Keratinocyte (primary cell): ENCODE results near the gene ERFE. TPM values are rescaled to one million over a fixed set of nuclear protein-coding genes. Genes with fewer than 3 reads are reported as not detected.

Source experiments
- DNase-seq: peaks from one replicate; pipeline ENCODE4 v3.0.0-alpha.2; 2011; ENCODE audit warnings: low read depth, missing footprints, low spot score
- FAIRE-seq: peaks from 2 replicates; lab custom pipeline; 2011; peaks lifted over from hg19 to GRCh38; lab: Jason Lieb, UNC
- H2AFZ ChIP-seq: 2 replicates; pipeline ENCODE4 v1.6.0; 2012; ENCODE audit warnings: low read length, control low read depth, inconsistent platforms; ENCODE audit not compliant: control insufficient read depth
- H3K27ac ChIP-seq: 2 replicates; pipeline ENCODE4 v1.5.1; 2011; ENCODE audit warnings: low read length; ENCODE audit not compliant: control insufficient read depth, insufficient read depth
- H3K27me3 ChIP-seq: 3 replicates; pipeline ENCODE4 v1.6.0; 2011; ENCODE audit warnings: low read length; ENCODE audit not compliant: control insufficient read depth, insufficient read depth; ENCODE audit errors: extremely low read depth
- H3K36me3 ChIP-seq, 2 experiments: 2 replicates in 1 of 2; 3 replicates in 1 of 2; pipeline ENCODE4 v1.5.1; 2011; ENCODE audit warnings: low read length in 2 of 2, mild to moderate bottlenecking in 1 of 2; ENCODE audit not compliant: control insufficient read depth in 2 of 2, insufficient read depth in 2 of 2; ENCODE audit errors: extremely low read depth in 1 of 2
- H3K4me1 ChIP-seq: 3 replicates; pipeline ENCODE4 v1.5.1; 2011; ENCODE audit warnings: low read length; ENCODE audit not compliant: control insufficient read depth, insufficient read depth; ENCODE audit errors: extremely low read depth
- H3K4me2 ChIP-seq: 3 replicates; pipeline ENCODE4 v1.6.0; 2011; ENCODE audit warnings: low read depth, low read length; ENCODE audit not compliant: control insufficient read depth, insufficient read depth; ENCODE audit errors: extremely low read depth
- H3K4me3 ChIP-seq, 3 experiments: fragments of 200-600 bp in 1 of 3; sonication (generic) in 1 of 3; 2 replicates in 2 of 3; 3 replicates in 1 of 3; pipeline ENCODE4 v1.5.1; 2011 to 2016; ENCODE audit warnings: low read length in 3 of 3, mild to moderate bottlenecking in 3 of 3, control low read depth in 2 of 3, inconsistent platforms in 1 of 3, low read depth in 1 of 3, mixed read lengths in 1 of 3, mixed run types in 1 of 3, moderate library complexity in 1 of 3; ENCODE audit not compliant: control insufficient read depth in 2 of 3, insufficient read depth in 2 of 3; ENCODE audit errors: extremely low read depth in 1 of 3
- H3K79me2 ChIP-seq: 2 replicates; pipeline ENCODE4 v1.6.0; 2012; ENCODE audit warnings: low read length; ENCODE audit not compliant: control insufficient read depth, insufficient read depth
- H3K9ac ChIP-seq: 3 replicates; pipeline ENCODE4 v1.6.0; 2011; ENCODE audit warnings: low read length; ENCODE audit not compliant: control insufficient read depth, insufficient read depth; ENCODE audit errors: extremely low read depth
- H3K9me1 ChIP-seq: 3 replicates; pipeline ENCODE4 v1.6.0; 2011; ENCODE audit warnings: low read length; ENCODE audit not compliant: control insufficient read depth, insufficient read depth; ENCODE audit errors: extremely low read depth
- H3K9me3 ChIP-seq: 2 replicates; pipeline ENCODE4 v1.5.1; 2012; ENCODE audit warnings: low read depth, low read length; ENCODE audit not compliant: control insufficient read depth
- H4K20me1 ChIP-seq: 3 replicates; pipeline ENCODE4 v1.6.0; 2011; ENCODE audit warnings: low read length; ENCODE audit not compliant: control insufficient read depth, insufficient read depth; ENCODE audit errors: extremely low read depth
- EZH2 ChIP-seq: IDR thresholded peaks from one replicate; pipeline ENCODE4 v1.6.1; 2012; ENCODE audit warnings: inconsistent platforms, mild to moderate bottlenecking, low read length, moderate library complexity
- dilution Hi-C: fragments of 300-500 bp; cut with MboI; formaldehyde crosslinking; loops from one replicate; pipeline ENCODE4 v1.7.0; 2020; ENCODE audit warnings: low sequenced_read_pairs; ENCODE audit not compliant: extremely low pct_ligation_motif_present
- polyA plus RNA-seq, 5 experiments: library from polyadenylated mRNA; depleted of rRNA in 3 of 5; stranded (reverse) in 3 of 5; stranded (forward) in 1 of 5; unstranded in 1 of 5; fragments of >200 nt; gene quantifications; 1 replicate in 1 of 5; 2 replicates in 3 of 5; 3 replicates in 1 of 5; pipeline versions ENCODE4 v1.2.1 to v1.2.3, GENCODE V29; 2011 to 2012; ENCODE audit warnings: missing spikeins in 2 of 5, low read depth in 1 of 5, low replicate concordance in 1 of 5
- TF ChIP-seq, protein P1 (sequence below), 3 experiments: IDR thresholded peaks in 1 of 3; conservative IDR thresholded peaks in 1 of 3; optimal IDR thresholded peaks in 1 of 3; 2 replicates in 2 of 3; 3 replicates in 1 of 3; pipeline versions ENCODE3 to v1.5.1; 2011; ENCODE audit warnings: low read length in 3 of 3, mild to moderate bottlenecking in 3 of 3, moderate library complexity in 2 of 3, control low read depth in 1 of 3, inconsistent platforms in 1 of 3; ENCODE audit not compliant: insufficient read depth in 2 of 3; ENCODE audit errors: extremely low read depth in 1 of 3

The ERFE gene
- polyA plus RNA-seq, 1 donor (not counting 4 experiments of a cell fraction or from before 2014, with no cell fraction given) = 0.14 TPM

DNA sequence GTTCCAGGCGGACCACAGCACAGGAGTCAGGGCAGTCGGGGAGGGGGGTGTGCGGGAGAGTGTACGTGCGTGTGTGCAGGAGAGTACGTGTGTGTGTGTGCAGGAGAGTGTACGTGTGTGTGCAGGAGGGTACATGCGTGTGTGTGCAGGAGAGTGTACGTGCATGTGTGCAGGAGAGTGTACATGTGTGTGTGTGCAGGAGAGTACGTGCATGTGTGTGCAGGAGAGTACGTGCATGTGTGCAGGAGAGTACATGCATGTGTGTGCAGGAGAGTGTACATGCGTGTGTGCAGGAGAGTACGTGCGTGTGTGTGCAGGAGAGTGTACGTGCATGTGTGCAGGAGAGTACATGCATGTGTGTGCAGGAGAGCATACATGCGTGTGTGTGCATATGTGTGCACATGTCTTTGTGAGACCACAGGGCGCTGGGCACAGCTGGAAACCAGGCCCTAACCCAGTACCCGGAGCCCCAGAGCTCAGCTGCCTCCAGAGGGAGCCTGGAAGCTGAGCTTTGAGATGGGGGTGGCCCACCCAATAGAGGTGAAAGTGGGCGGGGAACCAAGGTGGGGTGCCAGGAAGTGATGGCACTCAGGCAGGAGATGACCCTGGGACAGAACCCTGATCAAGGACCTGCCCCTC lies 34.2 kb upstream of the ERFE start:
- TF ChIP-seq EZH2 = no peak
- TF ChIP-seq, protein P1, sequence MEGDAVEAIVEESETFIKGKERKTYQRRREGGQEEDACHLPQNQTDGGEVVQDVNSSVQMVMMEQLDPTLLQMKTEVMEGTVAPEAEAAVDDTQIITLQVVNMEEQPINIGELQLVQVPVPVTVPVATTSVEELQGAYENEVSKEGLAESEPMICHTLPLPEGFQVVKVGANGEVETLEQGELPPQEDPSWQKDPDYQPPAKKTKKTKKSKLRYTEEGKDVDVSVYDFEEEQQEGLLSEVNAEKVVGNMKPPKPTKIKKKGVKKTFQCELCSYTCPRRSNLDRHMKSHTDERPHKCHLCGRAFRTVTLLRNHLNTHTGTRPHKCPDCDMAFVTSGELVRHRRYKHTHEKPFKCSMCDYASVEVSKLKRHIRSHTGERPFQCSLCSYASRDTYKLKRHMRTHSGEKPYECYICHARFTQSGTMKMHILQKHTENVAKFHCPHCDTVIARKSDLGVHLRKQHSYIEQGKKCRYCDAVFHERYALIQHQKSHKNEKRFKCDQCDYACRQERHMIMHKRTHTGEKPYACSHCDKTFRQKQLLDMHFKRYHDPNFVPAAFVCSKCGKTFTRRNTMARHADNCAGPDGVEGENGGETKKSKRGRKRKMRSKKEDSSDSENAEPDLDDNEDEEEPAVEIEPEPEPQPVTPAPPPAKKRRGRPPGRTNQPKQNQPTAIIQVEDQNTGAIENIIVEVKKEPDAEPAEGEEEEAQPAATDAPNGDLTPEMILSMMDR (optimal IDR thresholded peaks at IDR 0.05 in 1 of 3, IDR thresholded peaks at IDR 0.05 in 1 of 3, conservative IDR thresholded peaks at IDR 0.05 in 1 of 3; ENCODE audit: extremely low read depth in 1 of 3, insufficient read depth in 2 of 3, low read length in 3 of 3) = no peak
- Histone ChIP-seq H3K9me1 (no peaks in the 10 kb centered on the region), H3K36me3 (no peaks in the 10 kb centered on the region), H3K27me3 (peaks cover 31% of the 10 kb centered on the region), H3K4me3 (no peak overlapping the region), H3K4me2 (no peak overlapping the region), H2AFZ (no peak overlapping the region), H3K9ac (no peak overlapping the region), H3K27ac (no peak overlapping the region), H4K20me1 (no peaks in the 10 kb centered on the region), H3K4me1 (no peaks in the 10 kb centered on the region), H3K79me2 (no peaks in the 10 kb centered on the region), H3K9me3 (no peaks in the 10 kb centered on the region)
- no peak for FAIRE-seq
- no peak for DNase-seq
- dilution Hi-C loops = no loop called here

DNA sequence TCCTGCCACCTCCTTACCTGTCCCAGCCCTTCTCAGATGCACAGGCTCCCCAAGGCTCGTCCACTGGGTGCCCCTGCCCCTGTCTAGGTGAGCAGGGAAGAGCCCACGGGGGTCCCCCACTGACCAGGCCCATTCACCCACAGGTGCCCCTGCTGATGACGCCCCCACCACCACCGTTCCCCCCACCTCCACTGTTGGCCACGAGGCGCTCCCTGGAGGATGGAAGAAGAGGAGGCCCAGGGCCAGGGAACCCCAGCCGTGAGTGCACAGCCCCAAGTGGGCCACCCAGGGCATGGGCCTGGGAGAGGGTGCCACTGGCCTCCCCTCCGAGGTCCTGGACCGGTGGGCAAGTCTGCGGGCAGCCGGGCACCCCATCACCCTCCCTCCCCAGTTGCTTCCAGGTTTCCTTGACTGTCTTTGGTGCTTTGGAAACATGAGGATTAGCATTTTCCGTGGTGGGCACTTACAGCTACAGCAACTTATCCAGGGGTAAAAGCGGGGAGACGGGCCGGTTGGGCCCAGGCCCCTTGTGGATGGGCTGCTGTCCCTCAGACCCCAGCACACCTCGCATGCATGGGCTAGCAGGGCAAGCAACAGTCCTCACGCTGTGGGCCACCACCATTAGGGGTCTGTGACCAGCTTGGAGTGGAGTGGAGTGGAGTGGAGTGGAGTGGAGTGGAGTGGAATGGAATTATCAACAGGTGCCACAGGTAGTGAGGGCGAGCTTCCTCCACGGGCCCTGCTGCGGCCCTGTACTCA lies 33.5 kb upstream of the ERFE start:
- DNase-seq = no peak
- TF ChIP-seq, protein P1 (optimal IDR thresholded peaks at IDR 0.05 in 1 of 3, IDR thresholded peaks at IDR 0.05 in 1 of 3, conservative IDR thresholded peaks at IDR 0.05 in 1 of 3; ENCODE audit: extremely low read depth in 1 of 3, insufficient read depth in 2 of 3, low read length in 3 of 3) = no peak
- no peak for TF ChIP-seq EZH2

More for the DNA sequence above, 33.5 kb upstream of the ERFE start:
- peaks cover 24% of the 10 kb centered on the region for H3K27me3 ChIP-seq
- dilution Hi-C loops = no loop called here
- no peak overlapping the region for H3K27ac ChIP-seq
- H3K9ac ChIP-seq = no peak overlapping the region
- H3K4me2 ChIP-seq = no peak overlapping the region
- H3K4me1 ChIP-seq = no peaks in the 10 kb centered on the region
- no peaks in the 10 kb centered on the region for H3K9me1 ChIP-seq
- FAIRE-seq = no peak
- H3K79me2 ChIP-seq = no peaks in the 10 kb centered on the region
- no peak overlapping the region for H3K4me3 ChIP-seq
- no peaks in the 10 kb centered on the region for H4K20me1 ChIP-seq
- no peaks in the 10 kb centered on the region for H3K36me3 ChIP-seq
- H3K9me3 ChIP-seq = no peaks in the 10 kb centered on the region
- no peak overlapping the region for H2AFZ ChIP-seq
